DND-41 (cell line): Measurements from ENCODE around the gene MYH7B.

Experiments used
- ATAC-seq: fragments of 200-7000 bp; cut with Tn5 transposase; 3 replicates; pipeline ENCODE4 v1.9.1; 2021; ENCODE audit warnings: low read depth; ENCODE audit not compliant: insufficient read depth
- DNase-seq: peaks from one replicate; pipeline ENCODE4 v3.0.0-alpha.2; 2020
- H2AFZ ChIP-seq: 2 replicates; pipeline ENCODE4 v1.6.0; 2012; ENCODE audit warnings: low read depth, low read length
- H3K27ac ChIP-seq: 2 replicates; pipeline ENCODE4 v1.5.1; 2012; ENCODE audit warnings: low read length, inconsistent platforms
- H3K27me3 ChIP-seq: fragments of 200-600 bp; sonication (generic); 2 replicates; pipeline ENCODE4 v1.6.0; 2012; ENCODE audit warnings: low read length, mild to moderate bottlenecking, inconsistent platforms; ENCODE audit not compliant: insufficient read depth, poor library complexity
- H3K36me3 ChIP-seq: 2 replicates; pipeline ENCODE4 v1.5.1; 2012; ENCODE audit warnings: low read length, inconsistent platforms; ENCODE audit not compliant: insufficient read depth
- H3K4me1 ChIP-seq: 2 replicates; pipeline ENCODE4 v1.5.1; 2012; ENCODE audit warnings: mild to moderate bottlenecking, low read length; ENCODE audit not compliant: insufficient read depth
- H3K4me2 ChIP-seq: 2 replicates; pipeline ENCODE4 v1.6.0; 2012; ENCODE audit warnings: mild to moderate bottlenecking, moderate library complexity, low read length, inconsistent platforms; ENCODE audit not compliant: insufficient read depth
- H3K4me3 ChIP-seq, 2 experiments: fragments of 200-600 bp in 1 of 2; shearing (Covaris generic) in 1 of 2; 2 replicates each; pipeline ENCODE4 v1.5.1; 2012 to 2016; ENCODE audit warnings: inconsistent platforms in 2 of 2, low read length in 2 of 2, mild to moderate bottlenecking in 2 of 2, low read depth in 1 of 2, moderate library complexity in 1 of 2
- H3K79me2 ChIP-seq: 2 replicates; pipeline ENCODE4 v1.6.0; 2012; ENCODE audit warnings: low read length, inconsistent platforms; ENCODE audit not compliant: insufficient read depth
- H3K9ac ChIP-seq: 2 replicates; pipeline ENCODE4 v1.6.0; 2012; ENCODE audit warnings: low read depth, mild to moderate bottlenecking, inconsistent platforms, low read length, moderate library complexity
- H3K9me3 ChIP-seq: 2 replicates; pipeline ENCODE4 v1.5.1; 2012; ENCODE audit warnings: low read length, moderate library complexity, mild to moderate bottlenecking, inconsistent platforms; ENCODE audit not compliant: insufficient read depth, severe bottlenecking
- H4K20me1 ChIP-seq: 2 replicates; pipeline ENCODE4 v1.6.0; 2012; ENCODE audit warnings: low read length; ENCODE audit not compliant: insufficient read depth
- EZH2 ChIP-seq: IDR thresholded peaks from 3 replicates; pipeline ENCODE4 v1.6.1; 2012; ENCODE audit warnings: borderline replicate concordance, low read depth, mild to moderate bottlenecking, moderate library complexity, low read length, inconsistent platforms; ENCODE audit not compliant: severe bottlenecking
- TF ChIP-seq, protein P1 (sequence below): IDR thresholded peaks from 2 replicates; pipeline ENCODE4 v1.5.1; 2012; ENCODE audit warnings: borderline replicate concordance, low read length, moderate library complexity, mild to moderate bottlenecking; ENCODE audit not compliant: poor library complexity, severe bottlenecking; ENCODE audit errors: extremely low read depth

Gene MYH7B

DNA sequence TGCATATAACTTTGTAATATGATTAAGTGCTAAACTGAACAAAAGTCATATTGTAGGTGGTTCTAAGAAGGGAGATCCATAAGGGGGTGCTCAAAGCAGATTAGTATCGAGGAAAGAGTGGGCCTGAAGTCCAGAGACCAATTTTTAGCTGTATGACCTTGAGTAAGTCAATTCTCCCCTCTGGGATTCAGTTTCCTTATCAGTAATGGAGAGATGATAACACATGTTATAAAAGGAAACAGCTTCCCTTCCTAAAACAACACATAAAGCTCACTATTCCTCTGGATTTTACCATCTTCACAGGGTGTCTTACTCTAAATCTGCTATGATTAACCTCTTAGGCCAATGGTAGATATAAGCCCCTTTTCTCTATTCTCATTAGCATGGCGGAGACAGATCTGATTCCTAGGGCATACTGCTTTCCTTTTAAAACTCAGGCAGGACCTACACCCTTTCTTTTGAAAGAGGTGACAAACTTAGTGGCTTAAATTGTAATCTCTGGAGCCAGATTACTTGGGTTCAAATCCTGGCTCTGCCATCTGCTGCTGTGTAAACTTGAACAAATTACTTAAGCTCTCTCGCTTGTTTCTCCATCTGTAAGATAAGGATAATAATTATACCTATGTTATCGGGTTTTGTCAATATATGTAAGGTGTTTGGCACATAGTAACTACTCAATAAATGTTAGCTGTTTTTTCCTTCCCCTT is 39.8 kb upstream of the MYH7B start:
- Histone ChIP-seq H3K79me2 (no peaks in the 10 kb centered on the region), H3K9ac (no peak overlapping the region), H3K9me3 (no peaks in the 10 kb centered on the region), H2AFZ (no peak overlapping the region), H3K36me3 (no peaks in the 10 kb centered on the region), H3K27ac (no peak overlapping the region), H3K4me1 (peaks cover 6% of the 10 kb centered on the region), H3K4me3 (no peak overlapping the region), H4K20me1 (no peaks in the 10 kb centered on the region), H3K4me2 (no peak overlapping the region), H3K27me3 (no peaks in the 10 kb centered on the region)
- TF ChIP-seq EZH2, result no peak
- TF ChIP-seq, protein P1, sequence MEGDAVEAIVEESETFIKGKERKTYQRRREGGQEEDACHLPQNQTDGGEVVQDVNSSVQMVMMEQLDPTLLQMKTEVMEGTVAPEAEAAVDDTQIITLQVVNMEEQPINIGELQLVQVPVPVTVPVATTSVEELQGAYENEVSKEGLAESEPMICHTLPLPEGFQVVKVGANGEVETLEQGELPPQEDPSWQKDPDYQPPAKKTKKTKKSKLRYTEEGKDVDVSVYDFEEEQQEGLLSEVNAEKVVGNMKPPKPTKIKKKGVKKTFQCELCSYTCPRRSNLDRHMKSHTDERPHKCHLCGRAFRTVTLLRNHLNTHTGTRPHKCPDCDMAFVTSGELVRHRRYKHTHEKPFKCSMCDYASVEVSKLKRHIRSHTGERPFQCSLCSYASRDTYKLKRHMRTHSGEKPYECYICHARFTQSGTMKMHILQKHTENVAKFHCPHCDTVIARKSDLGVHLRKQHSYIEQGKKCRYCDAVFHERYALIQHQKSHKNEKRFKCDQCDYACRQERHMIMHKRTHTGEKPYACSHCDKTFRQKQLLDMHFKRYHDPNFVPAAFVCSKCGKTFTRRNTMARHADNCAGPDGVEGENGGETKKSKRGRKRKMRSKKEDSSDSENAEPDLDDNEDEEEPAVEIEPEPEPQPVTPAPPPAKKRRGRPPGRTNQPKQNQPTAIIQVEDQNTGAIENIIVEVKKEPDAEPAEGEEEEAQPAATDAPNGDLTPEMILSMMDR, result no peak
- ATAC-seq, result no peak
- DNase-seq, result no peak

DNA sequence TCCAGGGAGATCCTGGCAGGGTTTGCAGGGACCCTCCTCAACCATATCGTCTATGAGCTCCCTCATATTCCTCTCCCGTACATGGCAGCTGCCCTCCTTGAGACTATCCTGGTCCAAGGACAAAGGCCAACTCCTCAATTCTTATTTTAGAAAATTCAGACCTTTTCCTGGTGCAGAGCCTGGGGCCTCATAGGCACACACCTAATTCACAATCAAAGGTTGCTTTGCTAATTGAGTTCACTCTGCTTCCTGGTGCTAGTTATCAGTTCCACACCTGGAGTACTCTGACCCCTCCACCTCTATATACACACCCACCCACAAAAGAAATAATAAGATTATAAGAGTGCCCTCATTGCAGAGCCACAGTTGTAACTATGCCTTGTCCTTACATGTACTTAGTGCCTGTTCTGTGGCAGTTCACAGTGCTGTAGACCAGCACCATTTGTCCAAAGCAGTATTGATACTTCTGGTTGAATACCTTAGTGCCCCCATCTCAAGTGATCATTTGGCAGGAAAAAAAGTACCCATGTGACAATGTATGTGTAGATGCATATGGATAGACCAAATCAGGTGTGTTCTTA is 38.8 kb upstream of the MYH7B start:
- no peak overlapping the region for H3K27ac ChIP-seq
- H3K4me3 ChIP-seq, result no peak overlapping the region
- H3K9me3 ChIP-seq, result no peaks in the 10 kb centered on the region
- no peaks in the 10 kb centered on the region for H3K36me3 ChIP-seq
- H2AFZ ChIP-seq, result no peak overlapping the region
- no peak overlapping the region for H3K4me2 ChIP-seq
- ATAC-seq (no peak), DNase-seq (no peak)
- H3K79me2 ChIP-seq, result no peaks in the 10 kb centered on the region
- TF ChIP-seq, protein P1, result no peak
- no peak for TF ChIP-seq EZH2
- H3K4me1 ChIP-seq, result peaks cover 6% of the 10 kb centered on the region
- no peaks in the 10 kb centered on the region for H3K27me3 ChIP-seq
- H4K20me1 ChIP-seq, result no peaks in the 10 kb centered on the region
- H3K9ac ChIP-seq, result no peak overlapping the region

DNA sequence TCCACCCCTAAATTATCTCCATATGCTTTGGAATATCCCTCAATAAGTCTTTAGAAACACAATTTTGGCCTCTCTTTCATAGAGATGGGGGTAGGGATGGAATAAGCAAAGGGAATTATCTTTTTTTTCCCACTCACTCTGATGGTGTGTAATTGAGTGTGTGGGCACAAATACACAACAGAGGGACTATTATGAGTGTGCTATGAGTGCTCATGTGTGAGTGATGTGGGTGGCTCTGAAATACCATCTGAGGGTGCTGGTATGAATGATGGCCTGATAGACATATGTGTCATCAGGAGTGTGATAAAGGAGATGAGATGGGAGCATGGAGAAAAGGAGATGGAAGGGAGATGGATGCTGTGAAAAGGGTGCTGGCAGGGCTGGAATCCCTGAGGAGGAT is 35.6 kb upstream of the MYH7B start:
- H3K4me1 ChIP-seq, result peaks cover 6% of the 10 kb centered on the region
- H3K79me2 ChIP-seq, result no peaks in the 10 kb centered on the region
- no peak overlapping the region for H3K27ac ChIP-seq
- no peak overlapping the region for H3K9ac ChIP-seq
- DNase-seq (no peak), ATAC-seq (no peak)
- H3K27me3 ChIP-seq, result no peaks in the 10 kb centered on the region
- no peaks in the 10 kb centered on the region for H4K20me1 ChIP-seq
- TF ChIP-seq EZH2, result no peak
- TF ChIP-seq, protein P1, result no peak
- H3K9me3 ChIP-seq, result no peaks in the 10 kb centered on the region
- no peak overlapping the region for H3K4me3 ChIP-seq
- no peak overlapping the region for H3K4me2 ChIP-seq
- H2AFZ ChIP-seq, result no peak overlapping the region
- no peaks in the 10 kb centered on the region for H3K36me3 ChIP-seq

DNA sequence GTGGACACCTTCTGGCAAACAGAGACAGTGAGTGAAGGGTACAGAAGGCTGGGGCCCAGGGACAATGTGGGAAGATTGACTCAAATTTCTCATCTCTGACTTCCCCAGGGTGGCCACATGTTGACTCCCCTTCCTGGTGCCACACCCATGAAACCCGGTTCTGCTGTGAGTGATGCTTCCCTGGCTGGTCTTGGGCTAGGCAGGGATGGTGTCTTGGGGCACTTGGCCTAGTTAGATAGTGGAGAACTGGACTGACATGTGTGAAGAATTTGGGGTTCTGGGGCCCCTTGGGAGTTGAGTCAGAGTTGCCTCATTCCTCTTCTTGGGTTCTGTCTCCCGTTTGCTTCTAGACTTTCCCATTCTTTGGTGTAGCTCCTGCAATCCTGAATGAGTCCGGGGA is 34.2 kb upstream of the MYH7B start:
- no peak for ATAC-seq
- H2AFZ ChIP-seq, result no peak overlapping the region
- H3K27ac ChIP-seq, result no peak overlapping the region

More for the DNA sequence above, 34.2 kb upstream of the MYH7B start:
- H3K9me3 ChIP-seq, result no peaks in the 10 kb centered on the region
- TF ChIP-seq EZH2, result no peak
- TF ChIP-seq, protein P1, result no peak
- no peak overlapping the region for H3K4me3 ChIP-seq
- H3K79me2 ChIP-seq, result no peaks in the 10 kb centered on the region
- no peaks in the 10 kb centered on the region for H3K36me3 ChIP-seq
- peaks cover 6% of the 10 kb centered on the region for H3K4me1 ChIP-seq
- no peak overlapping the region for H3K4me2 ChIP-seq
- no peaks in the 10 kb centered on the region for H4K20me1 ChIP-seq
- no peak for DNase-seq
- no peak overlapping the region for H3K9ac ChIP-seq
- no peaks in the 10 kb centered on the region for H3K27me3 ChIP-seq
